Measurements from ENCODE around the gene ALKBH5.

Gene ALKBH5

DNA sequence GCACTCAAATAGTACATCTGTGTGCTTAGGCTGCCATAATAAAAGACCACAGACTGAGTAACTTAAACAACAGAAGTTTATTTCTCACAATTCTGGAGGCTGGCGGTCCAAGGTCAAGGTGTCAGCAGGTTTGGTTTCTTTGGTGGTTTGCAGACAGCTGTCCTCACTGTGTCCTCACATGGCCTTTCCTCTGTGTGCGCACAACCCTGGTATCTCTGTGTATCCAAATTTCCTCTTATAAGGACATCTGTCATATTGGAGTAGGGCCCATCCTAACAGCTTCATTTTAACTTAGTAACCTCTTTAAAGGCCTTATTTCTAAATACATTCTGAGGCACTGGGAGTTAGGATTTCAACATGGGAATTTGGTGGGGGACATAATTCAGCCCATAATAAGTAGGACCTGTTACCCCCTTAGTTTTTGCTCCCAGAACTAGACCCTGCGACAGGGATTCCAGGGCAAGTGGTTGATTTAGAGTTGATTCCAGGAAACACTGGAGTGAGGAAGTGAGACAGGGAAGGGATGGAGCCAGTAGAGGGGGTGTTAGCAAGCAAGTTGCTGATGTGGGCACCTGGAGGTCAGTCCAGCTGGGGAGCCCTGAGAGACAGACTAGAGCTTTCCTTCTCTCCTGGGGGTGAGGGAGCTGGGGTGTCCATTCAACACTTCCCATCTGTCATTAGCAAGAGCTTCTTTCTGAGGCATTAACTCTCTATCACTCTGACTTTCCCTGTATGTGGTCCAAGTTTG, 10.9 kb upstream of the ALKBH5 start:
- Histone ChIP-seq H3K36me3 (ENCODE audit: control insufficient read depth in 2 of 2, insufficient read depth in 1 of 2, low read length in 2 of 2) (no peaks in the 10 kb centered on the region), H3K9me3 (ENCODE audit: control insufficient read depth, insufficient read depth, low read depth, low read length) (no peaks in the 10 kb centered on the region), H3K4me3 (ENCODE audit: low read depth, low read length) (no peak overlapping the region), H3K4me1 (ENCODE audit: control insufficient read depth, insufficient read depth, low read length) (no peaks in the 10 kb centered on the region), H3K27ac (ENCODE audit: extremely low read depth, low read depth, low read length) (no peak overlapping the region)
- POLR2A ChIA-PET: interaction anchor here (0.8 to 1.4 kb wide), 2 partner anchors 10 to 15 kb away, joined by 3 to 4 read pairs; partner anchors contain the start of gene ALKBH5
- CTCF ChIA-PET: interaction anchor here (1.2 kb wide), 1 partner anchor 10 kb away, joined by 4 read pairs; no protein-coding TSS in a partner anchor
- TF ChIP-seq ZNF548 (tag by site-specific recombination; IDR thresholded peaks at IDR 0.05) (peak; percentile 71), ZNF423 (tag by site-specific recombination; IDR thresholded peaks at IDR 0.05) (no peak), SCRT1 (tag by site-specific recombination; IDR thresholded peaks at IDR 0.05; ENCODE audit: borderline replicate concordance) (no peak)

- TF ChIP-seq ZNF600 (tag by site-specific recombination; IDR thresholded peaks at IDR 0.05) (peak; percentile 56; the same call in 1 of the 2 replicates), SP2 (tag by site-specific recombination; IDR thresholded peaks at IDR 0.05) (no peak), YY2 (tag by site-specific recombination; IDR thresholded peaks at IDR 0.05) (no peak), ZNF202 (tag by site-specific recombination; IDR thresholded peaks at IDR 0.05; ENCODE audit: borderline replicate concordance) (no peak)
- H3K4me1 ChIP-seq (ENCODE audit: control insufficient read depth, insufficient read depth, low read length): no peaks in the 10 kb centered on the region
- H3K9me3 ChIP-seq (ENCODE audit: control insufficient read depth, insufficient read depth, low read depth, low read length): no peaks in the 10 kb centered on the region
- CTCF ChIA-PET: interaction anchor here (0.6 kb wide), 1 partner anchor 150 kb away, joined by 4 read pairs; no protein-coding TSS in a partner anchor
- H3K36me3 ChIP-seq (ENCODE audit: control insufficient read depth in 2 of 2, insufficient read depth in 1 of 2, low read length in 2 of 2): no peaks in the 10 kb centered on the region
- POLR2A ChIA-PET: no interaction called here
- H3K4me3 ChIP-seq (ENCODE audit: low read depth, low read length): no peak overlapping the region
- H3K27ac ChIP-seq (ENCODE audit: extremely low read depth, low read depth, low read length): no peak overlapping the region
Observed at GRCh38 chr17:18173740-18174139, 9.9 kb upstream of the ALKBH5 start.

DNA sequence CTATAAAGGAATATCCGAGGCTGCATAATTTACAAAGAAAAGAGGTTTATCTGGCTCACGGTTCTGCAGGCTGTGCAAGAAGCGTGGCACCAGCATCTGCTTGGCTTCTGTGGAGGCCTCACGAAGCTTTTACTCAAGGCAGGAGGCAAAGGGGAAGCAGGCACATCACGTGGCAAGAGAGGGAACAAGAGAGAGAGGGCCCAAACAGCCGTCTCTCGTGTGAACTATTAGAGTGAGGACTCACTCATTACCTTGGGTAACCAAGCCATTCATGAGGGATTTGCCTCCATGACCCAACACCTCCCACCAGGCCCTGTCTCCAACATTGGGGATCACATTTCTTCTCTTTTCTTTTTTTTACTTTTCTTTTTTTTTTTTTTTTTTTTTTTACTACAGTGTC, 7.5 kb upstream of the ALKBH5 start:
- Histone ChIP-seq H3K9me3 (ENCODE audit: control insufficient read depth, insufficient read depth, low read depth, low read length) (no peaks in the 10 kb centered on the region), H3K4me1 (ENCODE audit: control insufficient read depth, insufficient read depth, low read length) (no peaks in the 10 kb centered on the region), H3K27ac (ENCODE audit: extremely low read depth, low read depth, low read length) (no peak overlapping the region), H3K36me3 (ENCODE audit: control insufficient read depth in 2 of 2, insufficient read depth in 1 of 2, low read length in 2 of 2) (no peaks in the 10 kb centered on the region), H3K4me3 (ENCODE audit: low read depth, low read length) (no peak overlapping the region)
- ChIA-PET POLR2A (no interaction called here), CTCF (no interaction called here)
- no peak for TF ChIP-seq ZNF843 (tag by site-specific recombination; IDR thresholded peaks at IDR 0.05)
- peak; percentile 26; the same call in 1 of the 2 replicates for TF ChIP-seq ZNF362 (tag by site-specific recombination; IDR thresholded peaks at IDR 0.05)

- no peak for TF ChIP-seq ZNF510 (tag by site-specific recombination; IDR thresholded peaks at IDR 0.05; ENCODE audit: insufficient replicate concordance)
- TF ChIP-seq ZNF837 (tag by site-specific recombination; IDR thresholded peaks at IDR 0.05): no peak
- no peak for TF ChIP-seq ZNF561 (tag by site-specific recombination; IDR thresholded peaks at IDR 0.05; ENCODE audit: borderline replicate concordance)
- no peak for TF ChIP-seq IKZF3 (tag by site-specific recombination; IDR thresholded peaks at IDR 0.05)
- TF ChIP-seq ZNF184 (tag by site-specific recombination; IDR thresholded peaks at IDR 0.05): no peak
- Histone ChIP-seq H3K4me3 (ENCODE audit: low read depth, low read length) (no peak overlapping the region), H3K36me3 (ENCODE audit: control insufficient read depth in 2 of 2, insufficient read depth in 1 of 2, low read length in 2 of 2) (no peaks in the 10 kb centered on the region), H3K27ac (ENCODE audit: extremely low read depth, low read depth, low read length) (no peak overlapping the region), H3K9me3 (ENCODE audit: control insufficient read depth, insufficient read depth, low read depth, low read length) (no peaks in the 10 kb centered on the region), H3K4me1 (ENCODE audit: control insufficient read depth, insufficient read depth, low read length) (peaks cover 3% of the 10 kb centered on the region; the same call in 1 of the 2 replicates)
- POLR2A ChIA-PET: interaction anchor here (0.6 kb wide), 1 partner anchor 653 kb away, joined by 3 read pairs; no protein-coding TSS in a partner anchor
- CTCF ChIA-PET: interaction anchor here (1.0 kb wide), 1 partner anchor 35 kb away, joined by 3 read pairs; no protein-coding TSS in a partner anchor
Observed at GRCh38 chr17:18177133-18177532, 6.5 kb upstream of the ALKBH5 start.

Measured in HEK293 (cell line).